Measurements from ENCODE around the gene TIMP4.

- TF ChIP-seq POLR2AphosphoS5 (IDR thresholded peaks at IDR 0.05), result no peak
- TF ChIP-seq, protein P1, sequence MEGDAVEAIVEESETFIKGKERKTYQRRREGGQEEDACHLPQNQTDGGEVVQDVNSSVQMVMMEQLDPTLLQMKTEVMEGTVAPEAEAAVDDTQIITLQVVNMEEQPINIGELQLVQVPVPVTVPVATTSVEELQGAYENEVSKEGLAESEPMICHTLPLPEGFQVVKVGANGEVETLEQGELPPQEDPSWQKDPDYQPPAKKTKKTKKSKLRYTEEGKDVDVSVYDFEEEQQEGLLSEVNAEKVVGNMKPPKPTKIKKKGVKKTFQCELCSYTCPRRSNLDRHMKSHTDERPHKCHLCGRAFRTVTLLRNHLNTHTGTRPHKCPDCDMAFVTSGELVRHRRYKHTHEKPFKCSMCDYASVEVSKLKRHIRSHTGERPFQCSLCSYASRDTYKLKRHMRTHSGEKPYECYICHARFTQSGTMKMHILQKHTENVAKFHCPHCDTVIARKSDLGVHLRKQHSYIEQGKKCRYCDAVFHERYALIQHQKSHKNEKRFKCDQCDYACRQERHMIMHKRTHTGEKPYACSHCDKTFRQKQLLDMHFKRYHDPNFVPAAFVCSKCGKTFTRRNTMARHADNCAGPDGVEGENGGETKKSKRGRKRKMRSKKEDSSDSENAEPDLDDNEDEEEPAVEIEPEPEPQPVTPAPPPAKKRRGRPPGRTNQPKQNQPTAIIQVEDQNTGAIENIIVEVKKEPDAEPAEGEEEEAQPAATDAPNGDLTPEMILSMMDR (IDR thresholded peaks at IDR 0.05), result no peak
Observed at GRCh38 chr3:12188681-12189287, 30.1 kb upstream of the TIMP4 start.
